Gastroesophageal sphincter (tissue), 4 donors: ENCODE measurements around the gene ADAMTS9. TPM values are rescaled to one million over a fixed set of nuclear protein-coding genes. Genes with fewer than 3 reads are reported as not detected.

Source experiments
- ATAC-seq: fragments of 150-250 bp; one replicate; pipeline ENCODE4 v1.9.1; 2016; ENCODE audit warnings: mild to moderate bottlenecking, moderate library complexity
- H3K27ac ChIP-seq, 4 donors: fragments of 200-600 bp; sonication (generic) in 3 of 4; 1 replicate in 3 of 4; 2 replicates in 1 of 4; pipeline ENCODE4 v1.5.1; 2016 to 2019
- H3K27me3 ChIP-seq: fragments of 200-600 bp; sonication (generic); one replicate; pipeline ENCODE4 v1.5.1; 2019
- H3K36me3 ChIP-seq, 2 donors: fragments of 200-600 bp; sonication (generic); one replicate each; pipeline ENCODE4 v1.5.1; 2019; ENCODE audit warnings: control low read depth in 1 of 2
- H3K4me1 ChIP-seq, 3 donors: fragments of 200-600 bp; sonication (generic); 1 replicate in 2 of 3; 2 replicates in 1 of 3; pipeline ENCODE4 v1.5.1; 2016 to 2019; ENCODE audit warnings: control low read depth in 2 of 3
- H3K4me3 ChIP-seq, 2 donors: fragments of 200-600 bp; sonication (generic); one replicate each; pipeline ENCODE4 v1.5.1; 2019; ENCODE audit warnings: mild to moderate bottlenecking in 1 of 2, moderate library complexity in 1 of 2
- H3K9me3 ChIP-seq, 3 donors: fragments of 200-600 bp; sonication (generic); one replicate each; pipeline ENCODE4 v1.5.1; 2017 to 2019; ENCODE audit warnings: control low read depth in 2 of 3
- CTCF ChIP-seq, 4 experiments: fragments of 200-600 bp in 2 of 4; fragments of 450-650 bp in 2 of 4; sonication (generic) in 1 of 4; IDR thresholded peaks; one replicate each; pipeline ENCODE4 v1.5.1; 2017 to 2019; ENCODE audit warnings: antibody characterized with exemption in 4 of 4, mild to moderate bottlenecking in 2 of 4, moderate library complexity in 2 of 4
- EP300 ChIP-seq: sonication (generic); formaldehyde crosslinking; IDR thresholded peaks from one replicate; pipeline ENCODE4 v1.6.1; 2017; ENCODE audit warnings: antibody characterized with exemption, mild to moderate bottlenecking
- POLR2A ChIP-seq, 2 donors: fragments of 450-650 bp; IDR thresholded peaks; one replicate each; pipeline ENCODE4 v1.6.1; 2017; ENCODE audit warnings: antibody characterized with exemption in 2 of 2, mild to moderate bottlenecking in 2 of 2, moderate library complexity in 1 of 2
- POLR2AphosphoS5 ChIP-seq: sonication (generic); formaldehyde crosslinking; IDR thresholded peaks from one replicate; pipeline ENCODE4 v1.6.1; 2017; ENCODE audit warnings: antibody characterized with exemption
- WGBS, 2 donors: methylation state at CpG; one replicate each; pipeline ENCODE4 v1.1.5; 2018; ENCODE audit warnings: low coverage in 1 of 2; 5-methylcytosine and 5-hydroxymethylcytosine counted together
- total RNA-seq, 4 donors: library from RNA; depleted of rRNA; stranded (reverse); fragments of >200 nt; gene quantifications; one replicate each; pipeline ENCODE4 v1.1.0, GENCODE V29; 2016

ADAMTS9 gene
- total RNA-seq, 4 donors from 2014 or later: 30.7 to 102 (median 48.3) TPM

- no peaks in the 10 kb centered on the region for H3K27me3 ChIP-seq
- no peaks in the 10 kb centered on the region for H3K9me3 ChIP-seq
- H3K4me3 ChIP-seq: no peak overlapping the region
- WGBS, 2 donors: 75 to 86% methylated on average over 3 to 5 of the region's 5 CpGs
- ATAC-seq: no peak
- H3K4me1 ChIP-seq: peaks cover 0 to 17% (median 0%) of the 10 kb centered on the region in 3 donors
- TF ChIP-seq POLR2A (IDR thresholded peaks at IDR 0.05) (no peak), CTCF (IDR thresholded peaks at IDR 0.05) (no peak), EP300 (no peak), POLR2AphosphoS5 (no peak)
- H3K27ac ChIP-seq: no peak overlapping the region
- peaks cover 0 to 41% of the 10 kb centered on the region in 2 donors for H3K36me3 ChIP-seq
These were observed 6.8 kb downstream of the ADAMTS9 start for GRCh38 chr3:64681015-64681414.

GRCh38 chr3:64680334-64680733 is 7.5 kb downstream of the ADAMTS9 start:
- Histone ChIP-seq H3K36me3 (peaks cover 0 to 41% of the 10 kb centered on the region in 2 donors), H3K27ac (no peak overlapping the region), H3K27me3 (no peaks in the 10 kb centered on the region), H3K4me1 (peaks cover 0 to 17% (median 0%) of the 10 kb centered on the region in 3 donors), H3K9me3 (no peaks in the 10 kb centered on the region), H3K4me3 (no peak overlapping the region)
- no peak for ATAC-seq
- TF ChIP-seq POLR2AphosphoS5 (no peak), EP300 (no peak), POLR2A (IDR thresholded peaks at IDR 0.05) (no peak), CTCF (IDR thresholded peaks at IDR 0.05) (no peak)
- WGBS, 2 donors: 81 to 93% methylated on average over 3 to 4 of the region's 4 CpGs

DNA sequence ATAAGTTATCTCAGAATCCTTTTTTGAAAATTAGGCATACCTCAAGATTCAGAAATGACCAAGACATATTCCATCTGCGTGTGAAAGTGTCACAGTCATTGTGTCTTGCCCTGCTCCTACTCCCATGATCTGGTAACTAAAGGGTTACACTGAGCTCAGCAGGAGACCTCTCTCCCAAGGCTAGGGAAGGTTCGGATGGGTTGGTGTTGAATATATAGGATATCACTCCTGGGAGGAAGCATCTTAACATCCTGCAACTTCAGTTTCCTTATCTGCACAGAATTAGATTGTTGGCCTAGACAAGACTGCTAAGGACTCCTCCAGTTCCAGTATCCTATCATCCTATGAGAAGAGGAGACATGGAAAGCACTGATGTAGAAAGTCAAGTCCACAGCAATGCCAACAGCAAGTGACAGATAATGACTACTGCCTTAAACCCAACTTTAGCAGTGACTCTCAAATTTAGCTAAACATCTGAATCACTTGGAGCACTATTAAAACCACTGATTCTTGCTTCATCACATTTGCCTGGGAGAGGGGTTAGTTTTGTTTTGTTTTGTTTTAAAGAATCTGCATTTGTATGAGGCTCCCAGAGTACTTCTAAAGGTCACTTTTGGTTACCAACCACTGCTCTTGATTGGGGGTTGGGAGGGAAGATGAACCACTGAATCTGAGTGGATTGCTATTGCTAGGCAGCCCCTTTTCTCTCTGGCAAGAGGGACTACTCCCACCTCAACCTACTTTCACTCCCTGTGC is 9.7 kb downstream of the ADAMTS9 start:
- Histone ChIP-seq H3K4me1 (peaks cover 0 to 13% (median 0%) of the 10 kb centered on the region in 3 donors), H3K27me3 (no peaks in the 10 kb centered on the region), H3K4me3 (no peak overlapping the region), H3K27ac (no peak overlapping the region), H3K9me3 (no peaks in the 10 kb centered on the region), H3K36me3 (peaks cover 0 to 41% of the 10 kb centered on the region in 2 donors)
- TF ChIP-seq CTCF (IDR thresholded peaks at IDR 0.05): no peak
- no peak for TF ChIP-seq POLR2A (IDR thresholded peaks at IDR 0.05)
- ATAC-seq: no peak
- WGBS, 2 donors: 67 to 88% methylated on average over 1 of the region's 2 CpGs

GRCh38 chr3:64676831-64677230 is 11.0 kb downstream of the ADAMTS9 start:
- ATAC-seq: no peak
- Histone ChIP-seq H3K27ac (peak overlapping the region in 1 of 4 donors; percentile 22), H3K4me3 (no peak overlapping the region), H3K4me1 (peaks cover 0 to 11% (median 0%) of the 10 kb centered on the region in 3 donors), H3K9me3 (no peaks in the 10 kb centered on the region), H3K36me3 (peaks cover 0 to 41% of the 10 kb centered on the region in 2 donors), H3K27me3 (no peaks in the 10 kb centered on the region)
- TF ChIP-seq CTCF (IDR thresholded peaks at IDR 0.05) (no peak), POLR2A (IDR thresholded peaks at IDR 0.05) (no peak), POLR2AphosphoS5 (no peak), EP300 (no peak)
- WGBS, 2 donors: 47 to 78% methylated on average over 2 of the region's 2 CpGs

DNA sequence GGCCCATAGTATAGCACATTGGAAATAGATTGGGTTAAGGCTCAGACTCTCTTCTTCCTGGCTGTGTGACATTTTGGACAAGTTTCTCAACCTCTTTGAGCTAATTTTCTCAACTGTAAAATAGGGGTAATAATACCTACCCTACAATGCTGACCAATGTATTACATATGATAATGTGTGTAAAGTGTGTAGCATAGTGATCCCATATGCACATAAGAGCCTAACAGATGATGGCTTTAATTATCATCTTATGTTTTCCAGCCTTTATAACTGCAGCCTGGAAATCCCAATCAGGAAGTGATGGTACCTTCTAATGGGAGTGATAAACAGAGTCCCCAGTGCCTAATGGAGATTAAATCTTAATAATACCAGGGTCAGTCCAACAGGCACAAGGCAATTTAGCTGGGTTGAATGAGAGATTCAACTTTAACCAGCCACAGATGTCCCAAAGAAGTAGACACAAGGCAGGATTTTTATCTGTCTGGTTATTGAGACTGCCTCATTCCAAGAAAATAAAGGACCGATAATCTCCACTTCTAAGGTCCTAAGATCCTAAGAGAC is 12.0 kb downstream of the ADAMTS9 start:
- H3K9me3 ChIP-seq: no peaks in the 10 kb centered on the region
- WGBS, 2 donors: 89 to 100% methylated on average over 1 of the region's 1 CpG
- H3K4me3 ChIP-seq: no peak overlapping the region
- H3K36me3 ChIP-seq: peaks cover 0 to 38% of the 10 kb centered on the region in 2 donors
- peaks cover 0 to 11% (median 0%) of the 10 kb centered on the region in 3 donors for H3K4me1 ChIP-seq
- ATAC-seq: no peak
- H3K27ac ChIP-seq: peak overlapping the region in 2 of 4 donors; percentile 2 to 32
- TF ChIP-seq POLR2AphosphoS5: no peak
- no peak for TF ChIP-seq EP300
- TF ChIP-seq CTCF (IDR thresholded peaks at IDR 0.05): no peak
- TF ChIP-seq POLR2A (IDR thresholded peaks at IDR 0.05): no peak
- no peaks in the 10 kb centered on the region for H3K27me3 ChIP-seq
